Measurements from ENCODE around the gene TMEM209.

DNA sequence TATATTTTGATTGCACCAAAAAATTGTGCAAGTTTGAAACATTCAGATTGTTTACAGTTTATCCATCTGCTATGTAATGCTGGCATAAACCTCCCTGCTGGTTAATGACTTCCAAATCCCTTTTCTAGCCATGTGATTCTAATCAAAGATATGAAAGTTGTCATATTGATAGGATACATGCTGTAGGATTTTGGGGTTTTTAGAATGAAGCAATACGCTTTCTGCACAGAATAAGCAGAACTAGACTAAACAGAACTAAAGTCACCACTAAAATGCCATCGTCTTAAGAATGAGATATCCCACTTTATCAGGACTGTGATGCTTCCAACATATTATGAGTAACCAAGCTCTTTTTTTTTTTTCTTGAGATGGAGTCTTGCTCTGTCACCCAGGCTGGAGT, 3.3 kb upstream of the TMEM209 start:
- TF ChIP-seq, protein P1, sequence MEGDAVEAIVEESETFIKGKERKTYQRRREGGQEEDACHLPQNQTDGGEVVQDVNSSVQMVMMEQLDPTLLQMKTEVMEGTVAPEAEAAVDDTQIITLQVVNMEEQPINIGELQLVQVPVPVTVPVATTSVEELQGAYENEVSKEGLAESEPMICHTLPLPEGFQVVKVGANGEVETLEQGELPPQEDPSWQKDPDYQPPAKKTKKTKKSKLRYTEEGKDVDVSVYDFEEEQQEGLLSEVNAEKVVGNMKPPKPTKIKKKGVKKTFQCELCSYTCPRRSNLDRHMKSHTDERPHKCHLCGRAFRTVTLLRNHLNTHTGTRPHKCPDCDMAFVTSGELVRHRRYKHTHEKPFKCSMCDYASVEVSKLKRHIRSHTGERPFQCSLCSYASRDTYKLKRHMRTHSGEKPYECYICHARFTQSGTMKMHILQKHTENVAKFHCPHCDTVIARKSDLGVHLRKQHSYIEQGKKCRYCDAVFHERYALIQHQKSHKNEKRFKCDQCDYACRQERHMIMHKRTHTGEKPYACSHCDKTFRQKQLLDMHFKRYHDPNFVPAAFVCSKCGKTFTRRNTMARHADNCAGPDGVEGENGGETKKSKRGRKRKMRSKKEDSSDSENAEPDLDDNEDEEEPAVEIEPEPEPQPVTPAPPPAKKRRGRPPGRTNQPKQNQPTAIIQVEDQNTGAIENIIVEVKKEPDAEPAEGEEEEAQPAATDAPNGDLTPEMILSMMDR (conservative IDR thresholded peaks at IDR 0.05; ENCODE audit: low read length), result no peak
- TF ChIP-seq EZH2phosphoT487 (IDR thresholded peaks at IDR 0.05; ENCODE audit: borderline replicate concordance), result no peak
